Measurements from ENCODE around the gene LYRM2.

Gene LYRM2

DNA sequence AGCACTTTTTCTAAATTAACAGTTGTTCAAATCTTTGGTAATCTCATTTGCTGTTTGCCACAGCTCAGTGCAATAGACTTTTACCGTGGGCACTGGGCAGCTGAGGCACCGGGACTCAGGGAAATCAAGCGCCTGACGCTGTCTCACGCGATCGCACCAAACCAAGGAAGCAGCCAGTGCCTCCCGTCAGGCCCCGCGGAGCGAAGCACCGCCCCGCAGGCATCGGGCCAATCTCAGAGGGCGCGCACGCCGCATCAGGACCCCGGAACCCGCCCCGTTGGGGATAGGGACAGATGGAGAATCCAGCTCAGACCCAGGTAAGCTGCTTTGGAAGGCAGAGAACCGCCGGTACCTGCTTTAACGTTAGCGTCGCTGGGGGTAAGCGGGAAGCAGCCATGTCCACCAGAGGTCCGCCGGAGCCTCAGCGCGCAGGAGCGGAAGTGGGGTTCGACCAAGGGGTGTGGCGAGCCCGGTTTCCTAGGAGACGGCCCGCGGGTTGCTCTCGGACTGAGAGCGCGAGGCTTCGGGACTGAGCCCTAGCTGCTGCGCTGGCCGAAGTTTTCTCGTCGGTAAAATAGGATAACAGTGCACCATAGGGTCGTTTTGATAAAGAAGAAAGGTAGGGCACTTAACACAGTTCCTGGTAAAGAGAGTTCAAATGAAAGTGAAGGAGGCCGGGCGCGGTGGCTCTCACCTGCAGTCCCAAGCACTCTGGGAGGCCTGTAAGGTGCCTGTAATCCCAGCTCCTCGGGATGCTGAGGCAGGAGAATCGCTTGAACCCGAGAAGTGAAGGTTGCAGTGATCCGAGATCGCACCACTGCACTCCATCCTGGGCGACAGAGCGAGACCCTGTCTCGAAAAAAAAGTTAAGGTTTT lies at the start of gene LYRM2:
TSS of gene LYRM2 (minus strand) at position 428 of the 876 bp plus-strand sequence. CDS start at position 397, 31 bp downstream.
- H3K9me3 ChIP-seq = no peaks in the 10 kb centered on the region
- no peaks in the 10 kb centered on the region for H3K27me3 ChIP-seq (ENCODE audit: low read depth)
- in situ Hi-C loops (cut with MboI; ENCODE audit: low sequenced_read_pairs) = no loop called here
- peaks cover 22% of the 10 kb centered on the region for H3K36me3 ChIP-seq (replicated peaks)
- peak; percentile 87 to 96 for DNase-seq (ENCODE audit: low spot score in 2 of 2)
- peaks cover 14% of the 10 kb centered on the region for H3K4me1 ChIP-seq
- H3K4me3 ChIP-seq = peak within 1 kb of the TSS; percentile 73

DNA sequence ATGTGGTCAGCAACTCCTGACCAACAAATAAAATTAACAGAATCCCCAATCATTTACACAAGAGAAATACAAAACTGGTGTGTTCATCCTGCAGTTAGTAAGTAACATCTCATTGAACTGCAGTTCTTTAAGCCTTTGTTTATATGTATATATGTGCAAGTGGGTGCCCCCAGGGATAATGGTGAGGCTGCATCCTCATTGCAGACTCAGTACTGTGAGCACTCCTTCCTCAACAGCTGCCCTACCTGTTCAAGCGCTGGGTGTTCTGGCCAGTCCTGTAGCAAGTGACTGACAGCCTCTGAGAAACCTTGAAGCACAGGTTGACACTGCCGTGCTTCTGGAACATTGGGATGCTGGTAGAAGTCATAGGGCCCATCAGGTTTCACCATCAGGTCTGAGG lies 49.8 kb upstream of the LYRM2 start:
- no peaks in the 10 kb centered on the region for H3K9me3 ChIP-seq
- in situ Hi-C loops (cut with MboI; ENCODE audit: low sequenced_read_pairs) = no loop called here
- H3K4me3 ChIP-seq = no peak overlapping the region
- peaks cover 96% of the 10 kb centered on the region for H3K36me3 ChIP-seq (replicated peaks)
- DNase-seq (ENCODE audit: low spot score in 2 of 2) = no peak
- no peaks in the 10 kb centered on the region for H3K4me1 ChIP-seq
- H3K27me3 ChIP-seq (ENCODE audit: low read depth) = no peaks in the 10 kb centered on the region

DNA sequence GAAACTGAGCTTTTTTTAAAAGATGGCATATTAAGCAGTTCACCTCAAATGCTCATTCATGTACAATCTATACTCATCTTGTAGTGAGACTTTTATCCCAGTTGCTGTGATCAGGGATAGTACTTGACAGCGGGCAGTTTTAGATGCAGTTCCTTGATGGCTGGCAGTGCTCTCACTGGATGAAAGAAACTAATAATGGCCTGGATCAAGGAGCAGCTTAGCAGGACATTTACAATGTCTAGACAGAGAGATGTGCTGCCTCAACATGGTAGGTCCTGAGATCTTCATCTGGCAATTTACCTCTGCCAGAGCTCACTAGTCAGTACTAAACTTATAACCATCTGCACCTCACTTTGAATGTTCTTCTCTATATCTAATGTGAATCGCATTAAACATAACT lies 46.8 kb upstream of the LYRM2 start:
- no peak overlapping the region for H3K4me3 ChIP-seq
- H3K9me3 ChIP-seq = no peaks in the 10 kb centered on the region
- no peak for DNase-seq (ENCODE audit: low spot score in 2 of 2)
- H3K36me3 ChIP-seq (replicated peaks) = peaks cover 93% of the 10 kb centered on the region
- H3K27me3 ChIP-seq (ENCODE audit: low read depth) = no peaks in the 10 kb centered on the region
- no peaks in the 10 kb centered on the region for H3K4me1 ChIP-seq
- in situ Hi-C loops (cut with MboI; ENCODE audit: low sequenced_read_pairs) = no loop called here

- Histone ChIP-seq H3K9me3 (no peaks in the 10 kb centered on the region), H3K4me1 (no peaks in the 10 kb centered on the region), H3K36me3 (replicated peaks) (peaks cover 94% of the 10 kb centered on the region), H3K4me3 (no peak overlapping the region), H3K27me3 (ENCODE audit: low read depth) (no peaks in the 10 kb centered on the region)
- in situ Hi-C loops (cut with MboI; ENCODE audit: low sequenced_read_pairs) = no loop called here
- DNase-seq (ENCODE audit: low spot score in 2 of 2) = no peak
Measured at GRCh38 chr6:89682991-89683390, 44.4 kb upstream of the LYRM2 start.

GRCh38 chr6:89681983-89682564 lies 43.5 kb upstream of the LYRM2 start:
- Histone ChIP-seq H3K4me1 (no peaks in the 10 kb centered on the region), H3K4me3 (no peak overlapping the region), H3K9me3 (no peaks in the 10 kb centered on the region), H3K27me3 (ENCODE audit: low read depth) (no peaks in the 10 kb centered on the region), H3K36me3 (replicated peaks) (peaks cover 94% of the 10 kb centered on the region)
- in situ Hi-C loops (cut with MboI; ENCODE audit: low sequenced_read_pairs) = no loop called here
- DNase-seq (ENCODE audit: low spot score in 2 of 2) = no peak

DNA sequence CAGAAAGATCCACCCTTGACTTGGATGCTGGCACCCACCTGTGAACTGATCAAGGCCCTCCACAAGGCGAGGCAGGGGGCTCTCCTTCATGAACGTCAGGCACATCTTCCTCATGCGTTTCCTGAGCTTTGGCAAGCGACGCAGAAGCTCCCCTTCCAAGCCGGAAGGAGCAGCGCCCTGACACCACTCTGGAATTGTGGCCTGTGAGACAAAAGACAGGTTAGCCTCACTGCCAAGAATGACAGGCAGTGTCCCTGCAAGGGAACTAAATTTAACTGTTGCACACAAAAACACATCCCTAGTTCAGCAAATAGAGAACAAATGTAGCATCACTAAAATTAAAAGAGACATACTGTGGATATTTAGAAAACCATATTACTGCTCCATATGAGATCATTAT lies 42.0 kb upstream of the LYRM2 start:
- Histone ChIP-seq H3K9me3 (no peaks in the 10 kb centered on the region), H3K27me3 (ENCODE audit: low read depth) (no peaks in the 10 kb centered on the region), H3K36me3 (replicated peaks) (peaks cover 94% of the 10 kb centered on the region), H3K4me3 (no peak overlapping the region), H3K4me1 (no peaks in the 10 kb centered on the region)
- no peak for DNase-seq (ENCODE audit: low spot score in 2 of 2)
- in situ Hi-C loops (cut with MboI; ENCODE audit: low sequenced_read_pairs) = no loop called here

- Histone ChIP-seq H3K4me1 (no peaks in the 10 kb centered on the region), H3K36me3 (replicated peaks) (peaks cover 94% of the 10 kb centered on the region), H3K4me3 (no peak overlapping the region), H3K9me3 (no peaks in the 10 kb centered on the region), H3K27me3 (ENCODE audit: low read depth) (no peaks in the 10 kb centered on the region)
- in situ Hi-C loops (cut with MboI; ENCODE audit: low sequenced_read_pairs) = no loop called here
- no peak for DNase-seq (ENCODE audit: low spot score in 2 of 2)
Measured at GRCh38 chr6:89680150-89680549, 41.6 kb upstream of the LYRM2 start.

DNA sequence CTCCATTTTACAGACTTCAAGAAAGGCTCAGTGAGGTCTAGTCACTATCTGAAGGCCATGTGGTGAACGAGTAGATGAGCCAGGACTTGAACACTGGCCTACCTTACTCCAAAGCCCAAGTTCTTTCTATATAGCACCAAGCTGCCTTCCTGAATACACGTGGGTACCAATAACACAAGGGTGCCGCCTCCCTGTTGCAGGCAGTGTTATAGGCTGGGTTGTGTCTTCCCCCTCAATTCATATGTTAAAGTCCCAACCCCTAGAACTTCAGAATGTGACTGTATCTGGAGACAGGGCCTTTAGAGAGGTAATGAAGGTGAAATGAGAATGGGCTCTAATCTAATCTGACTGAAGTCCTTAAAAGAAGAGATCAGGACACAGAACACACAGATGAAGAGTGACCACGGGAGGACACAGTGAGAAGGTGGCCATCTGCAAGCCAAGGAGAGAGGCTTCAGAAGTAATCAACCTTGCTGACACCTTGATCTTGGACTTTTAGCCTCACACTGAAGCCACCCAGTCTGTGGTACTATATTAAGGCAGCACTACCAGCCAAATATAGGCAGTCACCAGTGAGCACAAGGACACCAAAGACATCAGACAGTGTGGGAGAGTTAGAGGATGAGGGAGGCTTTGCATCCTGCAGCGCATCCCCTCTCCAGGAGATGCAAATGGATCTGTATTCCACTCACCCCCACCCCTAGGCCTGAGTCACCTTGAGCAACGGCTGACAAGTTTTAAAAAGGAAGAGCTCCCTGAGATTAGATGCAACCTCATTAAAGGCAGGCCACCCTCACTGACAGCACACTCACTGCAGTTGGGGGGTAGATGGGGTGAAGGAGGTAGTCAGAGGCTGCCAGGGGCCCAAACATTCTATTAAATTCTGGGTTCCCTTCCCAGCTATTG lies 40.9 kb upstream of the LYRM2 start:
- H3K36me3 ChIP-seq (replicated peaks) = peaks cover 94% of the 10 kb centered on the region
- in situ Hi-C loops (cut with MboI; ENCODE audit: low sequenced_read_pairs) = no loop called here
- no peaks in the 10 kb centered on the region for H3K9me3 ChIP-seq
- no peaks in the 10 kb centered on the region for H3K4me1 ChIP-seq
- no peak for DNase-seq (ENCODE audit: low spot score in 2 of 2)
- no peaks in the 10 kb centered on the region for H3K27me3 ChIP-seq (ENCODE audit: low read depth)
- no peak overlapping the region for H3K4me3 ChIP-seq

- Histone ChIP-seq H3K4me3 (no peak overlapping the region), H3K9me3 (no peaks in the 10 kb centered on the region), H3K36me3 (replicated peaks) (peaks cover 94% of the 10 kb centered on the region), H3K4me1 (no peaks in the 10 kb centered on the region), H3K27me3 (ENCODE audit: low read depth) (no peaks in the 10 kb centered on the region)
- DNase-seq (ENCODE audit: low spot score in 2 of 2) = no peak
- in situ Hi-C loops (cut with MboI; ENCODE audit: low sequenced_read_pairs) = no loop called here
Measured at GRCh38 chr6:89678531-89678930, 40.0 kb upstream of the LYRM2 start.

- DNase-seq (ENCODE audit: low spot score in 2 of 2) = no peak
- Histone ChIP-seq H3K4me1 (no peaks in the 10 kb centered on the region), H3K4me3 (no peak overlapping the region), H3K27me3 (ENCODE audit: low read depth) (no peaks in the 10 kb centered on the region), H3K36me3 (replicated peaks) (peaks cover 96% of the 10 kb centered on the region), H3K9me3 (no peaks in the 10 kb centered on the region)
- in situ Hi-C loops (cut with MboI; ENCODE audit: low sequenced_read_pairs) = no loop called here
Measured at GRCh38 chr6:89675949-89676748, 37.6 kb upstream of the LYRM2 start.

DNA sequence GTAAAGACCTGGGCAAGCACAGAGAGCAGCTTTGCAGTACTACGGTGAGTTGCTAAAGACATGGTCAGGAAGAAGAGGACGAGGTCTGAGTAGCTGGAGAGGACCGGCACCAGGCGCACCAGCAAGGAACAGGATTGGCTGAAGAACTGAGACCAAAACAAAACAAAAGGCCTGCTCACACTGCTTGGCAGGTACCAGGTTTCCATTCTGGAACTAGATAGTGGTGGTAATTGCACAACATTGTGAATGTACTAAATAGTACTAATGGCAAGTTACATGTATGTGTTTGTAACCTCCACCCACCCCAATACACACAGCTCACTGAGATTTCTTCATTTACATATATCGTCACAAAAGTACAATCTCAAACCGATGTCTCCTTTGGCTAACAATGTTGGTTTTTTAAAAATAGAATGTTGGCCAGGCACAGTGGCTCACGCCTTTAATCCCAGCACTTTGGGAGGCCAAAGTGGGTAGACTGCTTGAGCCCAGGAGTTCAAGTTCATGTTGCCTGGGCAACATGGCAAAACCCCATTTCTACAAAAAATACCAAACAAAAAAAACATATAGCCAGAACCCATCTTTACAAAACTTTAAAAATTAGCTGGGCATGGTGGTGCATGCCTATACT lies 32.5 kb upstream of the LYRM2 start:
- Histone ChIP-seq H3K36me3 (replicated peaks) (peaks cover 75% of the 10 kb centered on the region), H3K9me3 (no peaks in the 10 kb centered on the region), H3K27me3 (ENCODE audit: low read depth) (no peaks in the 10 kb centered on the region), H3K4me3 (no peak overlapping the region), H3K4me1 (no peaks in the 10 kb centered on the region)
- in situ Hi-C loops (cut with MboI; ENCODE audit: low sequenced_read_pairs) = no loop called here
- no peak for DNase-seq (ENCODE audit: low spot score in 2 of 2)

DNA sequence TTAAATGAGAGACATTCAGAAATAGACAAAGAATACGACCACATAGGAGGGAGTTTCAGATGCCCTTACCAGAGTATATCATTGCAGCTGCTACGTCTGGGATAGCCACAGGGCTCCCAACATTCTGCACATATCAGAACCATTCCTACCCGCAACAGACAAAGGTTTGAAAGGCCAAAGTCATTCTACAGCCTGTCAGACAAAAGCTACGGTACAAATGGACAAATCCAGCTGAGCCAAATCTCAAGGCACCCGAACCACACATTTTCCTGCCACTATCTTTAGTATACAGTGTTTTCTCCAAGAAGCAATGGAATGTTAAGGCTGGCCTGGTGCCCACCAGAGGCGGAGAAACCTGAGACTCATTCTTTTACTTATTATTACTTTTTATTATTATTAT lies 30.5 kb upstream of the LYRM2 start:
- Histone ChIP-seq H3K9me3 (no peaks in the 10 kb centered on the region), H3K27me3 (ENCODE audit: low read depth) (no peaks in the 10 kb centered on the region), H3K36me3 (replicated peaks) (peaks cover 64% of the 10 kb centered on the region), H3K4me1 (no peaks in the 10 kb centered on the region), H3K4me3 (no peak overlapping the region)
- in situ Hi-C loops (cut with MboI; ENCODE audit: low sequenced_read_pairs) = no loop called here
- no peak for DNase-seq (ENCODE audit: low spot score in 2 of 2)
